ENCODE results near the gene KIAA0586.

DNA sequence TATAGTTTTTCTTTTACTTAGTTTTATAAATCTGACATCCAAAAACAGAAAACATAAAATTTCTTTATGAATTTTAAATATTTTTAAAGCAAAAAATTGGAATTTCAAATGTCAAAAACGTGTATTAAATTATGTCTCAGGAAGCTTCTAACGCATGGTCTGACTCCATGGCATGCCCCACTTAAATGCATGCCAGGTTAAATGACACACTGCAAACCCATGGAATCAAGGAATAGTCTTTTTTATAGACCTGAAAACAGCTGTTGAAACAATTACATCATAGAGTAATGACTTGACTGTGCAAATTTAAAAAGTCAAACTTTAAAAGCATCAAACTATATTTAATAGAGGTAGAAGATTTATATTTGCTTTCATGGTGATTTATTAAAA, 114.1 kb downstream of the KIAA0586 start:
- no peak for TF ChIP-seq CTCF (IDR thresholded peaks at IDR 0.05)
- TF ChIP-seq POLR2A (IDR thresholded peaks at IDR 0.05) = no peak
- TF ChIP-seq POLR2AphosphoS5 (IDR thresholded peaks at IDR 0.05; ENCODE audit: insufficient read depth in 1 of 2, low read depth in 1 of 2) = no peak

All from vagina (tissue), 2 donors.